ENCODE measurements around the gene RPUSD1.

Gene RPUSD1

GRCh38 chr16:795580-796229 is 7.5 kb upstream of the RPUSD1 start:
- TF ChIP-seq CTCF (IDR thresholded peaks at IDR 0.05; ENCODE audit: insufficient read depth, low read length, poor library complexity, severe bottlenecking), result no peak
- no peak for DNase-seq (ENCODE audit: extremely low read depth, insufficient read length)
- peaks cover 7% of the 10 kb centered on the region for H3K36me3 ChIP-seq (ENCODE audit: control insufficient read depth, insufficient read depth, low read length)
- H3K4me3 ChIP-seq (replicated peaks; ENCODE audit: low read depth, low read length), result no peak overlapping the region
- no peaks in the 10 kb centered on the region; the same call in 1 of the 2 replicates for H3K27me3 ChIP-seq (replicated peaks; ENCODE audit: control insufficient read depth, insufficient read depth, low read length)

GRCh38 chr16:794853-795466 is 6.8 kb upstream of the RPUSD1 start:
- no peak overlapping the region for H3K4me3 ChIP-seq (replicated peaks; ENCODE audit: low read depth, low read length)
- no peaks in the 10 kb centered on the region; the same call in 1 of the 2 replicates for H3K27me3 ChIP-seq (replicated peaks; ENCODE audit: control insufficient read depth, insufficient read depth, low read length)
- TF ChIP-seq CTCF (IDR thresholded peaks at IDR 0.05; ENCODE audit: insufficient read depth, low read length, poor library complexity, severe bottlenecking), result no peak
- no peak for DNase-seq (ENCODE audit: extremely low read depth, insufficient read length)
- H3K36me3 ChIP-seq (ENCODE audit: control insufficient read depth, insufficient read depth, low read length), result peaks cover 8% of the 10 kb centered on the region

- Histone ChIP-seq H3K36me3 (ENCODE audit: control insufficient read depth, insufficient read depth, low read length) (peaks cover 8% of the 10 kb centered on the region), H3K27me3 (replicated peaks; ENCODE audit: control insufficient read depth, insufficient read depth, low read length) (no peaks in the 10 kb centered on the region), H3K4me3 (replicated peaks; ENCODE audit: low read depth, low read length) (no peak overlapping the region)
- no peak for TF ChIP-seq CTCF (IDR thresholded peaks at IDR 0.05; ENCODE audit: insufficient read depth, low read length, poor library complexity, severe bottlenecking)
- no peak for DNase-seq (ENCODE audit: extremely low read depth, insufficient read length)
Observed at GRCh38 chr16:794091-794822, 6.1 kb upstream of the RPUSD1 start.

GRCh38 chr16:793414-793813 is 5.2 kb upstream of the RPUSD1 start:
- Histone ChIP-seq H3K36me3 (ENCODE audit: control insufficient read depth, insufficient read depth, low read length) (peaks cover 8% of the 10 kb centered on the region), H3K27me3 (replicated peaks; ENCODE audit: control insufficient read depth, insufficient read depth, low read length) (no peaks in the 10 kb centered on the region), H3K4me3 (replicated peaks; ENCODE audit: low read depth, low read length) (no peak overlapping the region)
- no peak for DNase-seq (ENCODE audit: extremely low read depth, insufficient read length)
- no peak for TF ChIP-seq CTCF (IDR thresholded peaks at IDR 0.05; ENCODE audit: insufficient read depth, low read length, poor library complexity, severe bottlenecking)

- TF ChIP-seq CTCF (IDR thresholded peaks at IDR 0.05; ENCODE audit: insufficient read depth, low read length, poor library complexity, severe bottlenecking), result no peak
- H3K36me3 ChIP-seq (ENCODE audit: control insufficient read depth, insufficient read depth, low read length), result peaks cover 8% of the 10 kb centered on the region
- DNase-seq (ENCODE audit: extremely low read depth, insufficient read length), result no peak
- H3K4me3 ChIP-seq (replicated peaks; ENCODE audit: low read depth, low read length), result no peak overlapping the region
- H3K27me3 ChIP-seq (replicated peaks; ENCODE audit: control insufficient read depth, insufficient read depth, low read length), result no peaks in the 10 kb centered on the region
Observed at GRCh38 chr16:792221-792995, 4.2 kb upstream of the RPUSD1 start.

All from GM06990 (cell line).